Cardiac muscle cell (in vitro differentiated cells and primary cell): Measurements from ENCODE around the gene TOM1L1. TPM values are rescaled to one million over a fixed set of nuclear protein-coding genes. Genes with fewer than 3 reads are reported as not detected.
A peak's percentile ranks its signal among the peaks of the same experiment; 100 is the strongest.

Experiments
- DNase-seq, 2 donors: peaks; one replicate each; pipeline versions ENCODE4 v3.0.0 to v3.0.0-alpha.2; 2010 to 2017; ENCODE audit warnings: low read depth in 1 of 2, low spot score in 1 of 2
- H3K27ac ChIP-seq: fragments of 200-600 bp; sonication (generic); 2 replicates; pipeline ENCODE4 v1.5.1; 2016
- H3K27me3 ChIP-seq: fragments of 200-600 bp; sonication (generic); 2 replicates; pipeline ENCODE4 v1.6.0; 2016; ENCODE audit warnings: control low read depth
- H3K36me3 ChIP-seq: fragments of 200-600 bp; sonication (generic); 2 replicates; pipeline ENCODE4 v1.5.1; 2016; ENCODE audit warnings: control low read depth
- H3K4me1 ChIP-seq: fragments of 200-600 bp; sonication (generic); 2 replicates; pipeline ENCODE4 v1.8.1; 2017; ENCODE audit warnings: low read depth, mild to moderate bottlenecking, mixed run types
- H3K4me3 ChIP-seq: fragments of 200-600 bp; sonication (generic); 2 replicates; pipeline ENCODE4 v1.5.1; 2016; ENCODE audit warnings: mild to moderate bottlenecking
- H3K9me3 ChIP-seq: fragments of 200-600 bp; sonication (generic); 2 replicates; pipeline ENCODE4 v1.5.1; 2017; ENCODE audit warnings: low read depth, mild to moderate bottlenecking, control low read depth
- polyA plus RNA-seq: library from polyadenylated mRNA; unstranded; fragments of >200 nt; fragmentation: Nextera tagmentation; extraction: Ambion mirVana; gene quantifications from 2 replicates; pipeline ENCODE4 v1.2.1, GENCODE V29; 2016
- total RNA-seq: library from RNA; depleted of rRNA; stranded (reverse); fragments of >200 nt; gene quantifications from 2 replicates; pipeline ENCODE4 v1.2.3, GENCODE V29; 2016
- TF ChIP-seq, protein P1 (sequence below): IDR thresholded peaks from 2 replicates; pipeline ENCODE4 v1.5.1; 2012; ENCODE audit warnings: low read depth, mild to moderate bottlenecking, low read length

TOM1L1 gene
- total and polyA plus RNA-seq, 2 experiments from 2014 or later: 23.7 to 37.7 TPM

DNA sequence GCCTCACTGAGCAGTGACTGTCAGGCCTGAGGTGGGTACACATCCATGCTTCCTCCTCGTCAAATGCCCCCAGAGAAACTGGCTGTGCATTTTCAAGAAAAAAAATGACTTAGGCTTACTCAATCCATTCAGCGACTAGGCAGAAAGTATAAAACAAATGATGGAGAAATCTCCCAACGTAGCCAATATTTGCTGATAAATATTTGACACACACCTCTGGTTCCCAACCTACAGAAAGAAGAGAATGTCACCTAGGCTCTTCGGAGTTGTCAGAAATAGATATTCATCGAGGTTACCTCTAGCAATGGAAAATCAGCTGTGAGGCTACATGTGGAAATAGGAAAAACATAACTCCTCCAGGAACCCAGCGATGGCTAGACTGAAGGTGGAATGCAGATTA, 12.4 kb upstream of the TOM1L1 start:
- DNase-seq: no peak
- H3K27ac ChIP-seq: no peak overlapping the region
- no peaks in the 10 kb centered on the region for H3K36me3 ChIP-seq
- TF ChIP-seq, protein P1, sequence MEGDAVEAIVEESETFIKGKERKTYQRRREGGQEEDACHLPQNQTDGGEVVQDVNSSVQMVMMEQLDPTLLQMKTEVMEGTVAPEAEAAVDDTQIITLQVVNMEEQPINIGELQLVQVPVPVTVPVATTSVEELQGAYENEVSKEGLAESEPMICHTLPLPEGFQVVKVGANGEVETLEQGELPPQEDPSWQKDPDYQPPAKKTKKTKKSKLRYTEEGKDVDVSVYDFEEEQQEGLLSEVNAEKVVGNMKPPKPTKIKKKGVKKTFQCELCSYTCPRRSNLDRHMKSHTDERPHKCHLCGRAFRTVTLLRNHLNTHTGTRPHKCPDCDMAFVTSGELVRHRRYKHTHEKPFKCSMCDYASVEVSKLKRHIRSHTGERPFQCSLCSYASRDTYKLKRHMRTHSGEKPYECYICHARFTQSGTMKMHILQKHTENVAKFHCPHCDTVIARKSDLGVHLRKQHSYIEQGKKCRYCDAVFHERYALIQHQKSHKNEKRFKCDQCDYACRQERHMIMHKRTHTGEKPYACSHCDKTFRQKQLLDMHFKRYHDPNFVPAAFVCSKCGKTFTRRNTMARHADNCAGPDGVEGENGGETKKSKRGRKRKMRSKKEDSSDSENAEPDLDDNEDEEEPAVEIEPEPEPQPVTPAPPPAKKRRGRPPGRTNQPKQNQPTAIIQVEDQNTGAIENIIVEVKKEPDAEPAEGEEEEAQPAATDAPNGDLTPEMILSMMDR: no peak
- no peaks in the 10 kb centered on the region for H3K9me3 ChIP-seq
- H3K4me3 ChIP-seq: no peak overlapping the region
- H3K4me1 ChIP-seq: peaks cover 6% of the 10 kb centered on the region
- H3K27me3 ChIP-seq: no peaks in the 10 kb centered on the region

DNA sequence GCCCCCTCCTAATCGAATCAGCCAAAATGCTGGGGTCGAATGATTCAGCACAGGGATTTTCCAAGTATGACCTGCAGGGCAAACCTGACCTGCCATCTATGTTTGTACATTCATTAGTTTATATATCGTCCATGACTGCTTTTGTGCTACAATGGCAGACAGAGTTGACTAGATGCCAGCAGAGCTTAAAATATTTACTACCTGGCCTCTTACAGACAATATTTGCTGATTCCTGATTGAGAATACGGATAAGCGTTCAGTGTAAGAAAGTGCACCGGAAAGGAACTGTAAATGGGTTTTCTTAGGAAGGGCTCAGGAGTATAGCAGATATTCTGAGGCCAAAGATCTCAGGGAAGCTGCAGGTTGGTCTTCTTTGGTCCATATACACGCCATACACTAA, 11.7 kb upstream of the TOM1L1 start:
- TF ChIP-seq, protein P1: no peak
- no peak for DNase-seq
- Histone ChIP-seq H3K27me3 (no peaks in the 10 kb centered on the region), H3K36me3 (no peaks in the 10 kb centered on the region), H3K27ac (no peak overlapping the region), H3K4me1 (peaks cover 6% of the 10 kb centered on the region), H3K4me3 (no peak overlapping the region), H3K9me3 (no peaks in the 10 kb centered on the region)

- no peaks in the 10 kb centered on the region for H3K27me3 ChIP-seq
- H3K4me3 ChIP-seq: no peak overlapping the region
- peaks cover 6% of the 10 kb centered on the region for H3K4me1 ChIP-seq
- no peaks in the 10 kb centered on the region for H3K36me3 ChIP-seq
- H3K27ac ChIP-seq: no peak overlapping the region
- TF ChIP-seq, protein P1: peak; percentile 44
- DNase-seq: peak; percentile 80 to 82
- H3K9me3 ChIP-seq: no peaks in the 10 kb centered on the region
Observed at GRCh38 chr17:54891176-54891821, 9.4 kb upstream of the TOM1L1 start.

DNA sequence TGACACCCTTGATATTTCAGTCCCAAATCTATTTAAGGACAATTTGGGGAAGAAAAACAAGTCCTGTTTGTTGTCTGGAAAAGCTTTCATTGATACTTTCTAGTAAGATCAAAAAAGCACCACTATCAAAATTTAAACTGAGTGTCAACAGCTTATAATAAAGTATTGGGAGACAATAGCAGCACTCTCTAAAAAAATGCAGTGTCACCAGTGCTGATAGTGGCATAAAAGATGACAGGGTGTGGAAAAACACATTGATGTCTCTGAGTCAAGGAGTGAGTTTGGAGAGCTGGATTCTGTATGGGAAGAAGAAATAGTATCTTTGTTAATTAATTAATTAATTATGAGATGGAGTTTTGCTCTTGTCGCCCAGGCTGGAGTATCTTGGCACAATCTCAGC, 8.3 kb upstream of the TOM1L1 start:
- DNase-seq: no peak

DNA sequence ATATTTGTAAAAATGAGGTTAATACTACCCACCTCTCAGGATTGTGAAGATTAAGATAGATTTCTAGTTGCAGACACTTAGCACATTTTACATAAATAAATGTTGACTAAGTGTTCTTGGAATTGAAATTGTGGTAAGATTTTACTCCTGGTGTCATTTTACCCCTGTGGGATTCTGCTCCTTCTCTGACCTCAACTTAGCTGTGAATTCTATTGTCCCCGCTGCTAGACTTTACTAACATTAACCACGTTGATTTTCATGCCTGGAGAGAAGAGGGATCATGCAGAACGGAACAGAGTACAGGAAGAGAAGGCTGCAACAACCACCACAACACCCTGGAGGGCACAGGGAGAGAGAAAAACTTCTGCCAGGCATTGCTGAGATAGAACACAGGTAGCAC, 2.1 kb upstream of the TOM1L1 start:
- Histone ChIP-seq H3K27me3 (no peaks in the 10 kb centered on the region), H3K36me3 (no peaks in the 10 kb centered on the region), H3K27ac (no peak overlapping the region), H3K9me3 (no peaks in the 10 kb centered on the region), H3K4me1 (peaks cover 8% of the 10 kb centered on the region), H3K4me3 (no peak overlapping the region)
- no peak for DNase-seq
- TF ChIP-seq, protein P1: no peak

More for the DNA sequence above, 8.3 kb upstream of the TOM1L1 start:
- TF ChIP-seq, protein P1: no peak
- Histone ChIP-seq H3K27ac (no peak overlapping the region), H3K4me3 (no peak overlapping the region), H3K27me3 (no peaks in the 10 kb centered on the region), H3K36me3 (no peaks in the 10 kb centered on the region), H3K9me3 (no peaks in the 10 kb centered on the region), H3K4me1 (peaks cover 6% of the 10 kb centered on the region)
